Astrocyte (in vitro differentiated cells and primary cell): ENCODE data around the gene SCAI. TPM values are rescaled to one million over a fixed set of nuclear protein-coding genes. Genes with fewer than 3 reads are reported as not detected.
"Not testable (repeated sequence)": the region's sequence is repeated elsewhere in the genome, so short reads cannot be mapped to it uniquely, and the experiment has no call there.

Source experiments
- DNase-seq: peaks from one replicate; pipeline ENCODE4 v3.0.0-alpha.2; 2010; ENCODE audit warnings: low read depth
- FAIRE-seq: peaks from 2 replicates; lab custom pipeline; 2011; peaks lifted over from hg19 to GRCh38; lab: Jason Lieb, UNC
- H2AFZ ChIP-seq: 2 replicates; pipeline ENCODE4 v1.6.0; 2012; ENCODE audit warnings: low read depth, low read length, inconsistent platforms
- H3K27ac ChIP-seq: 2 replicates; pipeline ENCODE4 v1.5.1; 2011; ENCODE audit warnings: low read depth, low read length, inconsistent platforms
- H3K27me3 ChIP-seq: 2 replicates; pipeline ENCODE4 v1.6.0; 2011; ENCODE audit warnings: low read length, inconsistent platforms; ENCODE audit not compliant: insufficient read depth
- H3K36me3 ChIP-seq: 2 replicates; pipeline ENCODE4 v1.5.1; 2011; ENCODE audit warnings: low read length, inconsistent platforms; ENCODE audit not compliant: insufficient read depth
- H3K4me1 ChIP-seq: 2 replicates; pipeline ENCODE4 v1.5.1; 2011; ENCODE audit warnings: low read length, inconsistent platforms; ENCODE audit not compliant: insufficient read depth
- H3K4me2 ChIP-seq: 2 replicates; pipeline ENCODE4 v1.6.0; 2012; ENCODE audit warnings: low read length, inconsistent platforms
- H3K4me3 ChIP-seq: 2 replicates; pipeline ENCODE4 v1.5.1; 2011; ENCODE audit warnings: low read depth, mild to moderate bottlenecking, low read length, inconsistent platforms; ENCODE audit not compliant: insufficient read depth
- H3K79me2 ChIP-seq: 2 replicates; pipeline ENCODE4 v1.6.0; 2012; ENCODE audit warnings: mild to moderate bottlenecking, low read length, inconsistent platforms; ENCODE audit not compliant: insufficient read depth
- H3K9ac ChIP-seq: 2 replicates; pipeline ENCODE4 v1.6.0; 2012; ENCODE audit warnings: mild to moderate bottlenecking, low read length, inconsistent platforms
- H3K9me3 ChIP-seq: 2 replicates; pipeline ENCODE4 v1.5.1; 2012; ENCODE audit warnings: low read depth, mild to moderate bottlenecking, low read length, inconsistent platforms; ENCODE audit not compliant: insufficient read depth
- H4K20me1 ChIP-seq: 2 replicates; pipeline ENCODE4 v1.6.0; 2012; ENCODE audit warnings: low read length, inconsistent platforms; ENCODE audit not compliant: insufficient read depth
- H3K27ac Mint-ChIP-seq: one replicate; pipeline ENCODE4 v1.8.0; 2021; ENCODE audit warnings: mild to moderate bottlenecking, mixed read lengths; ENCODE audit not compliant: unreplicated experiment
- H3K27me3 Mint-ChIP-seq: one replicate; pipeline ENCODE4 v1.8.0; 2021; ENCODE audit warnings: low read depth, mixed read lengths; ENCODE audit not compliant: unreplicated experiment
- H3K36me3 Mint-ChIP-seq: one replicate; pipeline ENCODE4 v1.8.0; 2021; ENCODE audit warnings: low read depth, mixed read lengths; ENCODE audit not compliant: unreplicated experiment
- H3K4me1 Mint-ChIP-seq: one replicate; pipeline ENCODE4 v1.8.0; 2021; ENCODE audit warnings: low read depth, mixed read lengths; ENCODE audit not compliant: unreplicated experiment
- H3K4me3 Mint-ChIP-seq: one replicate; pipeline ENCODE4 v1.8.0; 2021; ENCODE audit warnings: mild to moderate bottlenecking, moderate library complexity, mixed read lengths; ENCODE audit not compliant: unreplicated experiment
- H3K9me3 Mint-ChIP-seq: one replicate; pipeline ENCODE4 v1.8.0; 2021; ENCODE audit warnings: mild to moderate bottlenecking, mixed read lengths; ENCODE audit not compliant: unreplicated experiment
- EZH2 ChIP-seq: IDR thresholded peaks from 2 replicates; pipeline ENCODE4 v1.6.1; 2012; ENCODE audit warnings: mild to moderate bottlenecking, low read length, inconsistent platforms; ENCODE audit not compliant: insufficient read depth
- total RNA-seq: library from RNA; stranded (reverse); gene quantifications from 2 replicates; pipeline ENCODE4 v1.2.1, GENCODE V29; 2021
- TF ChIP-seq, protein P1 (sequence below): IDR thresholded peaks from 2 replicates; pipeline ENCODE4 v1.5.1; 2011; ENCODE audit warnings: low read depth, mild to moderate bottlenecking, inconsistent platforms, low read length, moderate library complexity; ENCODE audit not compliant: insufficient read depth

The SCAI gene
- total RNA-seq, 1 donor from 2014 or later: 6.8 TPM

DNA sequence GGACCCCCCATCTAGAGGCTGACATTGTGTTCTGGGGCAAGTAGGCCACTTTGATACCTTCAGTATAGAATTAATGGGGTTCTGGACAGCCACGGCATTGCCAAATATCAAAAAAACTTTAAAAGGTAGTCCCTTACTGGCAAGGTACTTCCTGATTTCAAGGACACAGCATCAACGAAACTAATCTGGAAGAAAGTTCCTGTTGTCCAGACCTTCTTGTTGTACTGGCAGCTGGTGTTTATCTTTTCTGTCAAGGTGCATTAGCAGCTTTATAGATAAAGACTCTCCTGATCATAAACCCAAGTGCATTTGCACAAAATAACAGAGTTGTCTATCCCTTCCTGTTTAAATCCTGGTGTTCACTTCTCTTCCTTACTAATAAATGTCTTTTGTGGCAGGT, 178.7 kb downstream of the SCAI start:
- no peak overlapping the region for H3K4me3 Mint-ChIP-seq
- Histone ChIP-seq H3K27ac (no peak overlapping the region), H3K9me3 (no peaks in the 10 kb centered on the region), H3K27me3 (no peaks in the 10 kb centered on the region), H2AFZ (no peak overlapping the region), H3K9ac (no peak overlapping the region), H4K20me1 (no peaks in the 10 kb centered on the region), H3K79me2 (no peaks in the 10 kb centered on the region), H3K4me1 (no peaks in the 10 kb centered on the region), H3K4me3 (no peak overlapping the region), H3K4me2 (no peak overlapping the region), H3K36me3 (peaks cover 4% of the 10 kb centered on the region)
- H3K36me3 Mint-ChIP-seq: no peaks in the 10 kb centered on the region
- no peak overlapping the region for H3K27ac Mint-ChIP-seq
- DNase-seq (no peak), FAIRE-seq (no peak)
- H3K27me3 Mint-ChIP-seq: no peaks in the 10 kb centered on the region
- no peaks in the 10 kb centered on the region for H3K9me3 Mint-ChIP-seq
- H3K4me1 Mint-ChIP-seq: no peaks in the 10 kb centered on the region
- no peak for TF ChIP-seq EZH2
- TF ChIP-seq, protein P1, sequence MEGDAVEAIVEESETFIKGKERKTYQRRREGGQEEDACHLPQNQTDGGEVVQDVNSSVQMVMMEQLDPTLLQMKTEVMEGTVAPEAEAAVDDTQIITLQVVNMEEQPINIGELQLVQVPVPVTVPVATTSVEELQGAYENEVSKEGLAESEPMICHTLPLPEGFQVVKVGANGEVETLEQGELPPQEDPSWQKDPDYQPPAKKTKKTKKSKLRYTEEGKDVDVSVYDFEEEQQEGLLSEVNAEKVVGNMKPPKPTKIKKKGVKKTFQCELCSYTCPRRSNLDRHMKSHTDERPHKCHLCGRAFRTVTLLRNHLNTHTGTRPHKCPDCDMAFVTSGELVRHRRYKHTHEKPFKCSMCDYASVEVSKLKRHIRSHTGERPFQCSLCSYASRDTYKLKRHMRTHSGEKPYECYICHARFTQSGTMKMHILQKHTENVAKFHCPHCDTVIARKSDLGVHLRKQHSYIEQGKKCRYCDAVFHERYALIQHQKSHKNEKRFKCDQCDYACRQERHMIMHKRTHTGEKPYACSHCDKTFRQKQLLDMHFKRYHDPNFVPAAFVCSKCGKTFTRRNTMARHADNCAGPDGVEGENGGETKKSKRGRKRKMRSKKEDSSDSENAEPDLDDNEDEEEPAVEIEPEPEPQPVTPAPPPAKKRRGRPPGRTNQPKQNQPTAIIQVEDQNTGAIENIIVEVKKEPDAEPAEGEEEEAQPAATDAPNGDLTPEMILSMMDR: no peak

DNA sequence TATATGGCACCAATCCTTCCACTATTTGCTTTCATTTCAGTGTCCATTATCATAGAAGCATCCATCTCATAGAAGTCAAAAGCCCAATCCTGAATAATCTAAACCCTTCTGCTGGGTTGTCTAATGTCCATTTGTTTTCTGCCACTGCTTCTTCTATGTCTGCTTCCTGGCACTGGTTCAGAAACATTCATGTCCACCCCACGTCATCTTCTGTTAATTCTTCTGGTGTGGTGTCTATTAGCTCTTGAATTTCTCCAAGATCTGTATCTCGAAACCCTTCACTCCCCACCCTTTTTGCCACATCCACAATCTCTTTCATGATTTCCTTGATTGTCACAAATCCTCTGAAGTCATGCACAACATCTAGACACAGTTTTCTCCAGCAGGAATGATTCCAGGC, 179.3 kb downstream of the SCAI start:
- no peak overlapping the region for H3K4me3 Mint-ChIP-seq
- no peak overlapping the region for H3K27ac Mint-ChIP-seq
- Histone ChIP-seq H3K27ac (no peak overlapping the region), H3K4me2 (no peak overlapping the region), H3K9me3 (no peaks in the 10 kb centered on the region), H2AFZ (no peak overlapping the region), H3K27me3 (no peaks in the 10 kb centered on the region), H3K79me2 (no peaks in the 10 kb centered on the region), H3K9ac (no peak overlapping the region), H4K20me1 (no peaks in the 10 kb centered on the region), H3K4me1 (no peaks in the 10 kb centered on the region), H3K4me3 (no peak overlapping the region), H3K36me3 (peaks cover 4% of the 10 kb centered on the region)
- H3K4me1 Mint-ChIP-seq: no peaks in the 10 kb centered on the region
- FAIRE-seq: no peak
- H3K9me3 Mint-ChIP-seq: no peaks in the 10 kb centered on the region
- TF ChIP-seq, protein P1: no peak
- TF ChIP-seq EZH2: no peak
- H3K36me3 Mint-ChIP-seq: no peaks in the 10 kb centered on the region
- no peak for DNase-seq
- no peaks in the 10 kb centered on the region for H3K27me3 Mint-ChIP-seq

DNA sequence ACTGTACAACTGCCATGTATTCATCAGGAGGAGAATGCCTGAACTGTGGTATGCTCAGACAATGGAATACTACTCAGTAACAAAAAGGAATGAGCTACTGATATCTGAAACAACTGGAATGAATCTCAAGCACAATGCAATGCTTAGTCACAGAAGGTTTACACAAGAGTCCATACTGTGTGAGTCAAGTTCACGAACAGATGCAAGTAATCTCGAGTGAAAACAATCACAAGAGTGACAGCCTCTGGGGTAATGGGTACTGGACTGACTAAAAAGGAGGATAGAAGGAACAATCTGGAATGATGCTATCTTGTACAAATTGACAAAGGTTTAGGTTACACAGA, 182.9 kb downstream of the SCAI start:
- Histone ChIP-seq H3K79me2 (no peaks in the 10 kb centered on the region), H3K27ac (no peak overlapping the region), H3K27me3 (no peaks in the 10 kb centered on the region), H3K4me3 (no peak overlapping the region), H3K36me3 (peaks cover 2% of the 10 kb centered on the region), H2AFZ (no peak overlapping the region), H4K20me1 (no peaks in the 10 kb centered on the region), H3K9ac (no peak overlapping the region), H3K9me3 (no peaks in the 10 kb centered on the region), H3K4me1 (no peaks in the 10 kb centered on the region), H3K4me2 (no peak overlapping the region)
- Mint-ChIP-seq H3K27me3 (no peaks in the 10 kb centered on the region), H3K9me3 (no peaks in the 10 kb centered on the region), H3K4me1 (no peaks in the 10 kb centered on the region), H3K4me3 (no peak overlapping the region), H3K36me3 (no peaks in the 10 kb centered on the region), H3K27ac (no peak overlapping the region)
- FAIRE-seq (no peak), DNase-seq (no peak)
- TF ChIP-seq EZH2: no peak
- TF ChIP-seq, protein P1: no peak

DNA sequence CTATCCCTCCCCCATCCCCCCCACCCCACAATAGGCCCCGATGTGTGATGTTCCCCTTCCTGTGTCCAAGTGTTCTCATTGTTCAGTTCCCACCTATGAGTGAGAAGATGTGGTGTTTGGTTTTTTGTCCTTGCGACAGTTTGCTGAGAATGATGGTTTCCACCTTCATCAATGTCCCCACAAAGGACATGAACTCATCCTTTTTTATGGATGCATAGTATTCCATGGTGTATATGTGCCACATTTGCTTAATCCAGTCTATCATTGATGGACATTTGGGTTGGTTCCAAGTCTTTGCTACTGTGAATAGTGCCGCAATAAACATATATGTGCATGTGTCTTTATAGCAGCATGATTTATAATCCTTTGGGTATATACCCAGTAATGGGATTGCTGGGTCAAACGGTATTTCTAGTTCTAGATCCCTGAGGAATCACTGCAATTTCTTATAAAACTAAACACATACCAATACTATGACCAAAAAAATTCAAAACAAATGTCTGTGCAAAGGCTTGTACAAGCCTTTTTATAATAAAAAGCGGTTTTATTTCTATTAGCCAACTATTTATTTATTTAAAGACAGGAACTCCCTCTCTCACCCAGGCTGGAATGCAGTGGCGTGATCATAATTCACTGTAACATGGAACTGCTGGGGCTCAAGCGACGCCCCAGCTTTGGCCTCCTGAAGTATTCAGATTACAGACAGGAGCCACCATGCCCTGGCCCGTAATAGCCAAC, 183.5 kb downstream of the SCAI start:
- FAIRE-seq, DNase-seq, H4K20me1 ChIP-seq, H2AFZ ChIP-seq, H3K4me1 Mint-ChIP-seq, H3K9me3 ChIP-seq, H3K27me3 Mint-ChIP-seq, H3K27me3 ChIP-seq, H3K79me2 ChIP-seq, H3K9ac ChIP-seq, H3K9me3 Mint-ChIP-seq, H3K4me3 Mint-ChIP-seq, H3K4me3 ChIP-seq, H3K27ac ChIP-seq, H3K4me2 ChIP-seq, H3K4me1 ChIP-seq, H3K27ac Mint-ChIP-seq, H3K36me3 ChIP-seq, H3K36me3 Mint-ChIP-seq: not testable (repeated sequence)
